Fibroblast of pulmonary artery (primary cell): ENCODE measurements around the gene UCHL3.

Experiments
- DNase-seq: peaks from one replicate; pipeline ENCODE4 v3.0.0-alpha.2; 2010; ENCODE audit warnings: low read depth
- H3K4me3 ChIP-seq: replicated peaks from 2 replicates; pipeline ENCODE4 v1.5.1; 2011; ENCODE audit warnings: low read depth, mild to moderate bottlenecking, control low read depth, low read length, moderate library complexity
- TF ChIP-seq, protein P1 (sequence below): IDR thresholded peaks from 2 replicates; pipeline ENCODE4 v1.5.1; 2011; ENCODE audit warnings: mild to moderate bottlenecking, control low read depth, low read length, inconsistent platforms; ENCODE audit errors: missing control alignments

The UCHL3 gene

DNA sequence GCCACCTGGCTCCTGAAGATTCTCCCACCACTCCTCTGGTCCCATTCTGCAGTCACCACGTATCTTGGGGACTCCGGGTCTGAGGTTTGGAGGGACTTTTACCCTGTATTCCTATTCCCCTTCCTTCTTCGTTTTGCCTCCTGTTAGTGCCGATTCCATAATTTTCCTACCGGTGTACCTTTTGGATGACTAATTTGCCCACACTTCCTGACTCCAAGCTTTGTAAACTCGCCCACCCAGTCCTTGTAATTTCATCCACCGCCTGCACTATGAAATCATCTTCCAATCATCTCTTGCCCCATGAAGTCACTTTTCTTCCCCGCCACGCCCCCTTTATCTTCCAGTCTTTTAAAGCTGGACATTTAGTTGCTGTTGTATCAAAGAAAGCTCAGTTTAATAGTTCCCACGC, 572 bp downstream of the UCHL3 start:
- TF ChIP-seq, protein P1, sequence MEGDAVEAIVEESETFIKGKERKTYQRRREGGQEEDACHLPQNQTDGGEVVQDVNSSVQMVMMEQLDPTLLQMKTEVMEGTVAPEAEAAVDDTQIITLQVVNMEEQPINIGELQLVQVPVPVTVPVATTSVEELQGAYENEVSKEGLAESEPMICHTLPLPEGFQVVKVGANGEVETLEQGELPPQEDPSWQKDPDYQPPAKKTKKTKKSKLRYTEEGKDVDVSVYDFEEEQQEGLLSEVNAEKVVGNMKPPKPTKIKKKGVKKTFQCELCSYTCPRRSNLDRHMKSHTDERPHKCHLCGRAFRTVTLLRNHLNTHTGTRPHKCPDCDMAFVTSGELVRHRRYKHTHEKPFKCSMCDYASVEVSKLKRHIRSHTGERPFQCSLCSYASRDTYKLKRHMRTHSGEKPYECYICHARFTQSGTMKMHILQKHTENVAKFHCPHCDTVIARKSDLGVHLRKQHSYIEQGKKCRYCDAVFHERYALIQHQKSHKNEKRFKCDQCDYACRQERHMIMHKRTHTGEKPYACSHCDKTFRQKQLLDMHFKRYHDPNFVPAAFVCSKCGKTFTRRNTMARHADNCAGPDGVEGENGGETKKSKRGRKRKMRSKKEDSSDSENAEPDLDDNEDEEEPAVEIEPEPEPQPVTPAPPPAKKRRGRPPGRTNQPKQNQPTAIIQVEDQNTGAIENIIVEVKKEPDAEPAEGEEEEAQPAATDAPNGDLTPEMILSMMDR, result no peak
- DNase-seq, result peak; percentile 70
- peak overlapping the region; percentile 99 for H3K4me3 ChIP-seq

DNA sequence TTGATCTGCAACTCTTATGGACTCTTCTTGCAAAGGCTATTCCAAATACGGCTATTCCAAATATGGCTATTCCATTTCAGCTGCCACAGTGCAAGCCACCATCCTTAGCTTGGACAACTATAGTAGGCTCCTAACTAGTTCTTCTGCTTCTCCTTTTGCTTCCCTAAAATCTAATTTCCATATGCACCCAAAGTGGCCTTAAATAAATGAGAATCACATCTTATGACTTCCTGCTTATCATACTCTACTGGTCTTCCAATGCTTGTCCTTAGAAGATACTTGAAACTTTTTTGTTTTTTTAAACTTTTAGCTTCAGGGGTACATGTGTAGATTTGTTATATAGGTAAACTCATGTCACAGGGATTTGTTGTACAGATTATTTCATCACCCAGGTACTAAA, 4.9 kb downstream of the UCHL3 start:
- TF ChIP-seq, protein P1, result no peak
- DNase-seq, result no peak
- H3K4me3 ChIP-seq, result no peak overlapping the region

DNA sequence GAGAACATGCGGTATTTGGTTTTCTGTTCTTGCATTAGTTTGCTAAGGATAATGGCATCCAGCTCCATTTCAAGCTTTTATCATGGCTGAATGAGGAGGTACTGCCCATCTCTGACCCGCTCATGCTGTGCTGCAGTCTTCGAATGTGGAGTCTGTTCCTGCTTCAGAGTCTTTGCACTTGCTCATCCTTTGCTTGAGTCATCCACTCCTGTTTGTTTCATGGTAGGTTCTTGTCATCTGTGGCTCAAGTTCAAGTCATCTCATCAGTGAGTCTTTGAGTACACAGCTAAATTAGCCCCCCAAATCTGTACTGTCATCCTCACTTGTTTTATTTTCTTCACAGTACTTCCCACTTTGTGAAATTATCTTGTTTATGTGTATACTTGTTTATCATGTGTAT, 5.4 kb downstream of the UCHL3 start:
- TF ChIP-seq, protein P1, result no peak

DNA sequence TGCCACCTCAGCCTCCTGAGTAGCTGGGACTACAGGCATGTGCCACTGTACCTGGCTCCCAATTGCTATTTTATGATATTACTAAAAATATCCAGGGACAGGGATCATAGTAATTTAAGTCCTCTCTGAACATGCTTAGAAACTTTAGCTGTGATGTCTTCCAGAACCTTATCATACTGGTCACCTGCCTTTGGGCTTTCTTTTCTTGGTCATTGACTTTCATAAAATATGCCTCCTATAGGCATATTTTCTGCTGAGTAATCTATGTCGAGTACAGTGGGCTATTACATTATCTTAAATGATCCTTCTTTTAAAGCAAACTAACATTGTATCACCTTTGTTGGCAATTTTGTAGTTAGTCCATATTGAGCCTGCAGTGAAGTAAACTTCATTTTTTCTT, 6.2 kb downstream of the UCHL3 start:
- TF ChIP-seq, protein P1, result no peak
- DNase-seq, result no peak
- no peak overlapping the region for H3K4me3 ChIP-seq

More for the DNA sequence above, 5.4 kb downstream of the UCHL3 start:
- no peak for DNase-seq
- H3K4me3 ChIP-seq, result no peak overlapping the region

DNA sequence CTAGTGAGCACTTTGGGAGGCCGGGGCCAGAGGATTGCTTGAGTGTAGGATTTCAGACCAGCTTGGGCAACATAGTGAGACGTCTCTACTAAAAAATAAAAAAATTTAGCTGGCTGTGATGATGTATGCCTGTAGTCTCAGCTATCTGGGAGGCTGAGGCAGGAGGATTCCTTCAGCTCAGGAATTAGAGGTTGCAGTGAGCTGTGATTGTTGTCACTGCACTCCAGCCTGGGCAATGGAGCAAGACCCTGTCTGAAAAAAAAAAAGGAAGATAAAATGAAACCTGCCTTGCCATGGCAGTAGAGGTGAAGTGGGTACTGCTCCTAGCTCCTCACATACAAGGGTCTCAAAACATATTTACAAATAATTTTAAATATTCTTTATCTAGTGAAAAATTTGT, 7.4 kb downstream of the UCHL3 start:
- TF ChIP-seq, protein P1, result no peak
- no peak overlapping the region for H3K4me3 ChIP-seq
- no peak for DNase-seq

DNA sequence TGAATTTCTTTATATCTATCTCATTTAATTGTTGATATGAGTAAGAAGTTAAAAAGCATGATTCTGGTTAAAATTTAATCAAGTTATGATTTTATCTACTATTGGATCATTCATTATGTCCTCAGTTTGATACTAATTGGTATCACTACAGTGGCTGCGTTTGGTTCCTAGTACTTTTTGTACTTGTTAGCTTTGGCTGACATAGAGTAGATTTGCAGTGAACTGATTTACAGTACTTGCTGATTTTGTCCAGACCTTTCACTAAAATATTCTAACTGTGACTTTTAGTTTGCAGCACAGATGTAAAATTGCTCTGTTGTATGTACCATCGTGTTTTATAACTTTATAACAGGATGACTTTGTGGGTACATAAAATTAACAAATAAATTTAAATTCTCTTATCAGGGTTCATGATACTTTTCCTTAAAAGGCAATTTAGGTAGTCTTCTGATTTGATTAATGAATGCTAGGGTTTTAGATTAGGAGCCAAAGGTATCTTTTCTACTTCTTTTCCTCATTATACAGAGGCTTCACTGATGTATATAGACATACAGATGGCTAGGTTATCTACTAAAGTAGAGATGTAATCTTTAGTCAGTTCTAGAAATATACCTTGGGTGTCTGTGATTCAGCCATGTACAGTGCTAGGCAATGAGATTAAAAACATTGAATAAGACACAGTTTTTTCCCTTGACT, 8.7 kb downstream of the UCHL3 start:
- DNase-seq, result no peak
- TF ChIP-seq, protein P1, result no peak
- H3K4me3 ChIP-seq, result no peak overlapping the region

DNA sequence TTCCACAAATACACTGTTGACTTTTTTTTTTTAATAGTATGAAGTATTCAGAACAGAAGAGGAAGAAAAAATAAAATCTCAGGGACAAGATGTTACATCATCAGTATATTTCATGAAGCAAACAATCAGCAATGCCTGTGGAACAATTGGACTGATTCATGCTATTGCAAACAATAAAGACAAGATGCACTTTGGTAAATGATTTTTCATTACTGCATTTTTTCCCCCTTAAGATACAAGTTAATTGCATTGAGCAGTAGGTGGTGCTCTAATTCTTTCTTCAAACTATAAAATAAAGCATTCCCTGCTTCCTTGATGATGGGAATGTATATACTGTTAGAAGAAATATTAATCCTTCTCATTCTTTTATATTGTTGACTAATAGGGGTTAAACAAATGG, 17.1 kb downstream of the UCHL3 start:
- TF ChIP-seq, protein P1, result peak; percentile 52
- peak; percentile 80 for DNase-seq
- no peak overlapping the region for H3K4me3 ChIP-seq
